Memory B cell (primary cell): Measurements from ENCODE around the gene MRPL27.

ENCODE experiments used
- ATAC-seq: fragments of 150-1000 bp; cut with Tn5 transposase; 2 replicates; pipeline ENCODE4 v1.10.0; 2021; ENCODE audit warnings: low read depth, mild to moderate bottlenecking, moderate library complexity
- DNase-seq, 2 donors: peaks; one replicate each; pipeline ENCODE4 v3.0.0; 2022; ENCODE audit warnings: low spot score in 2 of 2
- H3K27ac Mint-ChIP-seq: one replicate; pipeline ENCODE4 v1.8.0; 2022; ENCODE audit warnings: mild to moderate bottlenecking, moderate library complexity, mixed read lengths
- H3K27me3 Mint-ChIP-seq: one replicate; pipeline ENCODE4 v1.8.0; 2022; ENCODE audit warnings: mixed read lengths
- H3K36me3 Mint-ChIP-seq: one replicate; pipeline ENCODE4 v1.8.0; 2022; ENCODE audit warnings: mild to moderate bottlenecking, mixed read lengths
- H3K4me1 Mint-ChIP-seq: one replicate; pipeline ENCODE4 v1.8.0; 2022; ENCODE audit warnings: mixed read lengths
- H3K4me3 Mint-ChIP-seq: one replicate; pipeline ENCODE4 v1.8.0; 2022; ENCODE audit warnings: mild to moderate bottlenecking, moderate library complexity, mixed read lengths
- H3K9me3 Mint-ChIP-seq: one replicate; pipeline ENCODE4 v1.8.0; 2022; ENCODE audit warnings: mixed read lengths

MRPL27 gene

GRCh38 chr17:50397111-50397918 is 24.3 kb upstream of the MRPL27 start, which contains the start of gene LRRC59:
Gene LRRC59, minus strand, starts transcription at chr17:50397523. Its CDS starts 206 bp downstream, at chr17:50397317.
- H3K9me3 Mint-ChIP-seq: no peaks in the 10 kb centered on the region
- peak within 1 kb of the TSS; percentile 87 for H3K27ac Mint-ChIP-seq
- peak; percentile 97 to 99 for DNase-seq
- H3K27me3 Mint-ChIP-seq: no peaks in the 10 kb centered on the region
- H3K4me3 Mint-ChIP-seq: peak within 1 kb of the TSS; percentile 93
- H3K36me3 Mint-ChIP-seq: peaks cover 17% of the 10 kb centered on the region
- peak; percentile 97 for ATAC-seq
- peaks cover 25% of the 10 kb centered on the region for H3K4me1 Mint-ChIP-seq

- ATAC-seq: no peak
- DNase-seq: no peak
- H3K27me3 Mint-ChIP-seq: no peaks in the 10 kb centered on the region
- H3K4me1 Mint-ChIP-seq: peaks cover 28% of the 10 kb centered on the region
- peak overlapping the region; percentile 93 for H3K4me3 Mint-ChIP-seq
- H3K27ac Mint-ChIP-seq: peak overlapping the region; percentile 87
- no peaks in the 10 kb centered on the region for H3K9me3 Mint-ChIP-seq
- peaks cover 20% of the 10 kb centered on the region for H3K36me3 Mint-ChIP-seq
Measured at GRCh38 chr17:50396261-50397110, 23.5 kb upstream of the MRPL27 start.

GRCh38 chr17:50394711-50395110 is 21.7 kb upstream of the MRPL27 start:
- Mint-ChIP-seq H3K27me3 (no peaks in the 10 kb centered on the region), H3K9me3 (no peaks in the 10 kb centered on the region), H3K4me3 (peak overlapping the region; percentile 27), H3K4me1 (peaks cover 33% of the 10 kb centered on the region), H3K36me3 (peaks cover 24% of the 10 kb centered on the region), H3K27ac (peak overlapping the region; percentile 41)
- DNase-seq: no peak
- ATAC-seq: no peak

GRCh38 chr17:50393700-50394099 is 20.7 kb upstream of the MRPL27 start:
- Mint-ChIP-seq H3K27me3 (no peaks in the 10 kb centered on the region), H3K36me3 (peaks cover 26% of the 10 kb centered on the region), H3K9me3 (no peaks in the 10 kb centered on the region), H3K4me1 (peaks cover 33% of the 10 kb centered on the region), H3K27ac (no peak overlapping the region), H3K4me3 (no peak overlapping the region)
- DNase-seq (no peak), ATAC-seq (no peak)

GRCh38 chr17:50392621-50393020 is 19.6 kb upstream of the MRPL27 start:
- ATAC-seq (no peak), DNase-seq (no peak)
- no peaks in the 10 kb centered on the region for H3K9me3 Mint-ChIP-seq
- H3K36me3 Mint-ChIP-seq: peaks cover 33% of the 10 kb centered on the region
- H3K27ac Mint-ChIP-seq: peak overlapping the region; percentile 43
- no peaks in the 10 kb centered on the region for H3K27me3 Mint-ChIP-seq
- H3K4me1 Mint-ChIP-seq: peaks cover 30% of the 10 kb centered on the region
- H3K4me3 Mint-ChIP-seq: no peak overlapping the region

GRCh38 chr17:50389534-50389933 is 16.6 kb upstream of the MRPL27 start:
- H3K4me3 Mint-ChIP-seq: no peak overlapping the region
- no peaks in the 10 kb centered on the region for H3K9me3 Mint-ChIP-seq
- no peak overlapping the region for H3K27ac Mint-ChIP-seq
- DNase-seq (no peak), ATAC-seq (no peak)
- no peaks in the 10 kb centered on the region for H3K27me3 Mint-ChIP-seq
- H3K4me1 Mint-ChIP-seq: peaks cover 19% of the 10 kb centered on the region
- peaks cover 51% of the 10 kb centered on the region for H3K36me3 Mint-ChIP-seq

GRCh38 chr17:50388728-50389127 is 15.7 kb upstream of the MRPL27 start:
- H3K4me3 Mint-ChIP-seq: no peak overlapping the region
- no peak overlapping the region for H3K27ac Mint-ChIP-seq
- peaks cover 50% of the 10 kb centered on the region for H3K36me3 Mint-ChIP-seq
- peaks cover 15% of the 10 kb centered on the region for H3K4me1 Mint-ChIP-seq
- no peak for ATAC-seq
- H3K27me3 Mint-ChIP-seq: no peaks in the 10 kb centered on the region
- H3K9me3 Mint-ChIP-seq: no peaks in the 10 kb centered on the region
- no peak for DNase-seq

GRCh38 chr17:50386510-50386909 is 13.5 kb upstream of the MRPL27 start:
- no peak overlapping the region for H3K4me3 Mint-ChIP-seq
- no peak overlapping the region for H3K27ac Mint-ChIP-seq
- ATAC-seq: no peak
- no peaks in the 10 kb centered on the region for H3K9me3 Mint-ChIP-seq
- DNase-seq: no peak
- H3K27me3 Mint-ChIP-seq: no peaks in the 10 kb centered on the region
- H3K36me3 Mint-ChIP-seq: peaks cover 44% of the 10 kb centered on the region
- H3K4me1 Mint-ChIP-seq: peaks cover 8% of the 10 kb centered on the region

GRCh38 chr17:50382931-50383330 is 9.9 kb upstream of the MRPL27 start:
- no peaks in the 10 kb centered on the region for H3K9me3 Mint-ChIP-seq
- H3K27ac Mint-ChIP-seq: no peak overlapping the region
- ATAC-seq (no peak), DNase-seq (no peak)
- H3K4me3 Mint-ChIP-seq: no peak overlapping the region
- H3K36me3 Mint-ChIP-seq: peaks cover 33% of the 10 kb centered on the region
- peaks cover 3% of the 10 kb centered on the region for H3K4me1 Mint-ChIP-seq
- H3K27me3 Mint-ChIP-seq: no peaks in the 10 kb centered on the region

GRCh38 chr17:50381920-50382319 is 8.9 kb upstream of the MRPL27 start:
- H3K9me3 Mint-ChIP-seq: no peaks in the 10 kb centered on the region
- peaks cover 25% of the 10 kb centered on the region for H3K36me3 Mint-ChIP-seq
- H3K27ac Mint-ChIP-seq: no peak overlapping the region
- no peak overlapping the region for H3K4me3 Mint-ChIP-seq
- H3K27me3 Mint-ChIP-seq: no peaks in the 10 kb centered on the region
- H3K4me1 Mint-ChIP-seq: peaks cover 3% of the 10 kb centered on the region
- no peak for ATAC-seq
- DNase-seq: no peak

GRCh38 chr17:50381260-50381815 is 8.4 kb upstream of the MRPL27 start:
- H3K36me3 Mint-ChIP-seq: peaks cover 20% of the 10 kb centered on the region
- DNase-seq (no peak), ATAC-seq (no peak)
- H3K27me3 Mint-ChIP-seq: no peaks in the 10 kb centered on the region
- H3K9me3 Mint-ChIP-seq: no peaks in the 10 kb centered on the region
- no peak overlapping the region for H3K27ac Mint-ChIP-seq
- no peak overlapping the region for H3K4me3 Mint-ChIP-seq
- H3K4me1 Mint-ChIP-seq: peaks cover under 1% of the 10 kb centered on the region

- DNase-seq (no peak), ATAC-seq (no peak)
- Mint-ChIP-seq H3K36me3 (peaks cover 18% of the 10 kb centered on the region), H3K9me3 (no peaks in the 10 kb centered on the region), H3K4me1 (no peaks in the 10 kb centered on the region), H3K4me3 (no peak overlapping the region), H3K27ac (no peak overlapping the region), H3K27me3 (no peaks in the 10 kb centered on the region)
Measured at GRCh38 chr17:50380369-50381259, 7.6 kb upstream of the MRPL27 start.

GRCh38 chr17:50379351-50380132 is 6.6 kb upstream of the MRPL27 start:
- Mint-ChIP-seq H3K36me3 (peaks cover 9% of the 10 kb centered on the region), H3K4me3 (no peak overlapping the region), H3K9me3 (no peaks in the 10 kb centered on the region), H3K27ac (no peak overlapping the region), H3K27me3 (no peaks in the 10 kb centered on the region), H3K4me1 (no peaks in the 10 kb centered on the region)
- DNase-seq: no peak
- ATAC-seq: no peak
